HepG2 (cell line): ENCODE results near the gene SOS2. TPM values are rescaled to one million over a fixed set of nuclear protein-coding genes. Genes with fewer than 3 reads are reported as not detected.

Experiments
- BCL6 ChIP-seq: IDR thresholded peaks from 2 replicates; pipeline ENCODE4 v1.6.1; 2016; ENCODE audit warnings: missing genetic modification reagents, missing compliant biosample characterization
- KDM2A ChIP-seq: sonication (generic); formaldehyde crosslinking; IDR thresholded peaks from 2 replicates; pipeline ENCODE4 v1.4.0; 2020; ENCODE audit warnings: low read depth, missing genetic modification reagents, borderline replicate concordance
- KLF6 ChIP-seq: IDR thresholded peaks from 2 replicates; pipeline ENCODE4 v1.8.0; 2016; ENCODE audit warnings: missing biosample characterization, missing genetic modification reagents
- MAF1 ChIP-seq: sonication (generic); formaldehyde crosslinking; IDR thresholded peaks from 2 replicates; pipeline ENCODE4 v1.5.0; 2020; ENCODE audit warnings: missing genetic modification reagents, borderline replicate concordance
- MED8 ChIP-seq: sonication (generic); formaldehyde crosslinking; IDR thresholded peaks from 2 replicates; pipeline ENCODE4 v1.8.1; 2023; ENCODE audit warnings: mild to moderate bottlenecking, missing genetic modification reagents; ENCODE audit not compliant: insufficient replicate concordance
- MEF2D ChIP-seq: sonication (generic); formaldehyde crosslinking; IDR thresholded peaks from 2 replicates; pipeline ENCODE4 v1.5.1; 2020; ENCODE audit warnings: mild to moderate bottlenecking, missing genetic modification reagents
- POLR2AphosphoS5 ChIP-seq: IDR thresholded peaks from 2 replicates; pipeline ENCODE4 v1.6.1; 2012; ENCODE audit warnings: low read depth, low read length
- REL ChIP-seq: sonication (generic); formaldehyde crosslinking; conservative IDR thresholded peaks from 2 replicates; pipeline ENCODE4 v1.8.0; 2022; ENCODE audit warnings: mild to moderate bottlenecking, missing genetic modification reagents, moderate library complexity
- TCF12 ChIP-seq, 2 experiments: fragments of 450-650 bp in 1 of 2; sonication (generic) in 1 of 2; formaldehyde crosslinking in 1 of 2; IDR thresholded peaks; 2 replicates each; pipeline versions ENCODE4 v1.6.1 to v1.8.0; 2017 to 2022; ENCODE audit warnings: antibody characterized with exemption in 1 of 2, mild to moderate bottlenecking in 1 of 2, missing genetic modification reagents in 1 of 2, moderate library complexity in 1 of 2
- ZBTB3 ChIP-seq: sonication (generic); formaldehyde crosslinking; IDR thresholded peaks from 2 replicates; pipeline ENCODE4 v1.4.0; 2020; ENCODE audit warnings: low read depth, mild to moderate bottlenecking, moderate library complexity, missing genetic modification reagents, borderline replicate concordance
- ZNF550 ChIP-seq: sonication (generic); formaldehyde crosslinking; IDR thresholded peaks from 2 replicates; pipeline ENCODE4 v1.4.0; 2020; ENCODE audit warnings: mild to moderate bottlenecking, missing genetic modification reagents, borderline replicate concordance
- ZNF563 ChIP-seq: sonication (generic); formaldehyde crosslinking; IDR thresholded peaks from 2 replicates; pipeline ENCODE4 v1.8.0; 2022; ENCODE audit warnings: mild to moderate bottlenecking, moderate library complexity, missing genetic modification reagents
- ZNF674 ChIP-seq: sonication (generic); formaldehyde crosslinking; IDR thresholded peaks from 2 replicates; pipeline ENCODE4 v1.5.0; 2020; ENCODE audit warnings: low read depth, mild to moderate bottlenecking, missing genetic modification reagents
- polyA plus RNA-seq, 8 experiments: library from polyadenylated mRNA; depleted of rRNA in 3 of 8; stranded (reverse) in 7 of 8; unstranded in 1 of 8; fragments of >200 nt; fragmentation: Illumina TruSeq in 4 of 8; extraction: Trizol in 4 of 8; gene quantifications; 2 replicates each; pipeline versions ENCODE4 v1.2.1 to v1.2.3, GENCODE V29; 2011 to 2016; ENCODE audit warnings: low read depth in 4 of 8, missing spikeins in 1 of 8, mixed read lengths in 1 of 8; ENCODE audit not compliant: insufficient read depth in 1 of 8
- total RNA-seq, 5 experiments: library from RNA; depleted of rRNA; stranded (reverse); fragments of >200 nt; fragmentation: Illumina TruSeq; extraction: Trizol; gene quantifications; 2 replicates each; pipeline ENCODE4 v1.2.3, GENCODE V29; 2016; ENCODE audit warnings: low read depth in 1 of 5
- TF ChIP-seq, protein P1 (sequence below): sonication (generic); formaldehyde crosslinking; conservative IDR thresholded peaks from 2 replicates; pipeline ENCODE4 v1.4.0; 2020; ENCODE audit warnings: missing genetic modification reagents
- TF ChIP-seq, protein P2 (sequence below): sonication (generic); formaldehyde crosslinking; IDR thresholded peaks from 2 replicates; pipeline ENCODE4 v1.4.0; 2020; ENCODE audit warnings: mild to moderate bottlenecking, missing genetic modification reagents, borderline replicate concordance
- TF ChIP-seq, protein P3 (sequence below), 2 experiments: sonication (generic) in 1 of 2; formaldehyde crosslinking in 1 of 2; IDR thresholded peaks; 2 replicates each; pipeline versions ENCODE4 v1.4.0 to v1.6.1; 2016 to 2020; ENCODE audit warnings: borderline replicate concordance in 1 of 2, low read depth in 1 of 2, mild to moderate bottlenecking in 1 of 2, missing genetic modification reagents in 1 of 2
- TF ChIP-seq, protein P4 (sequence below): sonication (generic); formaldehyde crosslinking; IDR thresholded peaks from 2 replicates; pipeline ENCODE4 v1.5.1; 2020; ENCODE audit warnings: missing genetic modification reagents, mild to moderate bottlenecking, borderline replicate concordance

SOS2 gene
- total and polyA plus RNA-seq, 2 of the 13 experiments (the other 11 are each of a cell fraction or from before 2014, with no cell fraction given): 9.3 to 12.1 TPM

DNA sequence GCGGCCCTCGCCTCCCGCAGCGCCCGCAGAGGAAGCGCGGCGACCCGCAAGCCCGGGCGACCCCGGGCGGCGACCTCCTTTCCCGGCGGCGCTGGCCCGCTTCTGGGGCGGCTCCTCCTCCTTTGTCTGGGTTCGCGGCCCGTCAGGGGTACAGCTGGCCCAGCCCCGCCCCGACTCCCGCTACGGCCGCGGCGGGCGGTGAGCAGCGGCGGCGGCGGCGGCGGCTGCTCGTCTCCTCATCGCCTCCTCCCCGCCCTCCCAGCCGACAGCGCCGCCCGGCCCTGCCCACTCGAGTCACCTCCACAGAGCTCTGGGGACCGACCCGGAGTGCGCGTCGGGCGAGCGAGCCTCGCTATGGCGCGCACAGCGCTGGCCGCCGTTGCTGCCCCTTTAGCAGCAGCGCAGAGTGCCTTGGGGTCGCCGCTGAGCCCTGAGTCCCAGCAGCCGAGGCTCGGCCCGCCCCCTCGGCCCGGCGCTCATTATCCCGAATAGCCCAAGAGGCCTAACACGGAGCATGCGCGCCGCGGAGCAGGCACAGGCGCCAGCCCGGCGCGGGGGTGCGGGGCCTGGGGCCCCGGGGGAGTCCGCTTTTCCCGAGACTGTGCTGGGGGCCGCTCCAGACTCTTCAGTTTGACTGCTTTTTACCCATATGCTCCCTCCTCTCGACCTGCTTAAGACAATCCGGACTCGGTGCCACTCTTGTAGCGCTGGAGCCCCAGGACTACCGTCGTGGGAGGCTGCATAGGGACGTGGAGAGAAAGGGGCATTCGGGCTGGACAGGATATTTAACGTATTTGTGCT, at the start of gene SOS2 (continued):
- TF ChIP-seq ZBTB3 (CRISPR knock-in tag) (no peak; the same call in 1 of the 2 replicates), REL (CRISPR knock-in tag) (no peak), POLR2AphosphoS5 (peak; percentile 87), ZNF674 (CRISPR knock-in tag) (no peak), ZNF550 (no peak), MAF1 (CRISPR knock-in tag) (no peak), MEF2D (CRISPR knock-in tag) (no peak), KLF6 (CRISPR knock-in tag) (peak; percentile 27; the same call in 1 of the 2 replicates), ZNF563 (CRISPR knock-in tag) (peak; percentile 65; the same call in 1 of the 2 replicates), KDM2A (peak; percentile 83; the same call in 1 of the 2 replicates), MED8 (CRISPR knock-in tag) (peak; percentile 89), BCL6 (CRISPR knock-in tag) (peak; percentile 53; the same call in 1 of the 2 replicates), TCF12 (IDR thresholded peaks at IDR 0.05) (no peak), TCF12 (CRISPR knock-in tag; IDR thresholded peaks at IDR 0.05) (peak; percentile 85; the same call in 1 of the 2 replicates)
- TF ChIP-seq, protein P1, sequence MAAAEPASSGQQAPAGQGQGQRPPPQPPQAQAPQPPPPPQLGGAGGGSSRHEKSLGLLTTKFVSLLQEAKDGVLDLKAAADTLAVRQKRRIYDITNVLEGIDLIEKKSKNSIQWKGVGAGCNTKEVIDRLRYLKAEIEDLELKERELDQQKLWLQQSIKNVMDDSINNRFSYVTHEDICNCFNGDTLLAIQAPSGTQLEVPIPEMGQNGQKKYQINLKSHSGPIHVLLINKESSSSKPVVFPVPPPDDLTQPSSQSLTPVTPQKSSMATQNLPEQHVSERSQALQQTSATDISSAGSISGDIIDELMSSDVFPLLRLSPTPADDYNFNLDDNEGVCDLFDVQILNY (CRISPR knock-in tag): peak; percentile 42; the same call in 1 of the 2 replicates
- TF ChIP-seq, protein P2, sequence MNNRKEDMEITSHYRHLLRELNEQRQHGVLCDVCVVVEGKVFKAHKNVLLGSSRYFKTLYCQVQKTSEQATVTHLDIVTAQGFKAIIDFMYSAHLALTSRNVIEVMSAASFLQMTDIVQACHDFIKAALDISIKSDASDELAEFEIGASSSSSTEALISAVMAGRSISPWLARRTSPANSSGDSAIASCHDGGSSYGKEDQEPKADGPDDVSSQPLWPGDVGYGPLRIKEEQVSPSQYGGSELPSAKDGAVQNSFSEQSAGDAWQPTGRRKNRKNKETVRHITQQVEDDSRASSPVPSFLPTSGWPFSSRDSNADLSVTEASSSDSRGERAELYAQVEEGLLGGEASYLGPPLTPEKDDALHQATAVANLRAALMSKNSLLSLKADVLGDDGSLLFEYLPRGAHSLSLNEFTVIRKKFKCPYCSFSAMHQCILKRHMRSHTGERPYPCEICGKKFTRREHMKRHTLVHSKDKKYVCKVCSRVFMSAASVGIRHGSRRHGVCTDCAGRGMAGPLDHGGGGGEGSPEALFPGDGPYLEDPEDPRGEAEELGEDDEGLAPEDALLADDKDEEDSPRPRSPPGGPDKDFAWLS: no peak
- TF ChIP-seq, protein P3, sequence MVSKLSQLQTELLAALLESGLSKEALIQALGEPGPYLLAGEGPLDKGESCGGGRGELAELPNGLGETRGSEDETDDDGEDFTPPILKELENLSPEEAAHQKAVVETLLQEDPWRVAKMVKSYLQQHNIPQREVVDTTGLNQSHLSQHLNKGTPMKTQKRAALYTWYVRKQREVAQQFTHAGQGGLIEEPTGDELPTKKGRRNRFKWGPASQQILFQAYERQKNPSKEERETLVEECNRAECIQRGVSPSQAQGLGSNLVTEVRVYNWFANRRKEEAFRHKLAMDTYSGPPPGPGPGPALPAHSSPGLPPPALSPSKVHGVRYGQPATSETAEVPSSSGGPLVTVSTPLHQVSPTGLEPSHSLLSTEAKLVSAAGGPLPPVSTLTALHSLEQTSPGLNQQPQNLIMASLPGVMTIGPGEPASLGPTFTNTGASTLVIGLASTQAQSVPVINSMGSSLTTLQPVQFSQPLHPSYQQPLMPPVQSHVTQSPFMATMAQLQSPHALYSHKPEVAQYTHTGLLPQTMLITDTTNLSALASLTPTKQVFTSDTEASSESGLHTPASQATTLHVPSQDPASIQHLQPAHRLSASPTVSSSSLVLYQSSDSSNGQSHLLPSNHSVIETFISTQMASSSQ (IDR thresholded peaks at IDR 0.05; ENCODE audit: low read depth): no peak
- TF ChIP-seq, protein P3 (CRISPR knock-in tag; IDR thresholded peaks at IDR 0.05; ENCODE audit: borderline replicate concordance): peak; percentile 62; the same call in 1 of the 2 replicates
- TF ChIP-seq, protein P4, sequence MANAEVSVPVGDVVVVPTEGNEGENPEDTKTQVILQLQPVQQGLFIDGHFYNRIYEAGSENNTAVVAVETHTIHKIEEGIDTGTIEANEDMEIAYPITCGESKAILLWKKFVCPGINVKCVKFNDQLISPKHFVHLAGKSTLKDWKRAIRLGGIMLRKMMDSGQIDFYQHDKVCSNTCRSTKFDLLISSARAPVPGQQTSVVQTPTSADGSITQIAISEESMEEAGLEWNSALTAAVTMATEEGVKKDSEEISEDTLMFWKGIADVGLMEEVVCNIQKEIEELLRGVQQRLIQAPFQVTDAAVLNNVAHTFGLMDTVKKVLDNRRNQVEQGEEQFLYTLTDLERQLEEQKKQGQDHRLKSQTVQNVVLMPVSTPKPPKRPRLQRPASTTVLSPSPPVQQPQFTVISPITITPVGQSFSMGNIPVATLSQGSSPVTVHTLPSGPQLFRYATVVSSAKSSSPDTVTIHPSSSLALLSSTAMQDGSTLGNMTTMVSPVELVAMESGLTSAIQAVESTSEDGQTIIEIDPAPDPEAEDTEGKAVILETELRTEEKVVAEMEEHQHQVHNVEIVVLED (CRISPR knock-in tag): no peak
